Activated CD4-positive, alpha-beta T cell treated with anti-CD3 and anti-CD28 coated beads, Interleukin-2, Interleukin-4, amounts not matched to agents 100 ng/mL and 50 ng/mL, durations not matched to agents 16 hours and 8 hours (primary cell): ENCODE data around the gene RHOU.
"Not testable (repeated sequence)": the region's sequence is repeated elsewhere in the genome, so short reads cannot be mapped to it uniquely, and the experiment has no call there.

ENCODE experiments used
- DNase-seq: peaks from one replicate; pipeline ENCODE4 v3.0.0-alpha.2; 2020; ENCODE audit warnings: low spot score

The RHOU gene

GRCh38 chr1:228734881-228735801 lies at the start of gene RHOU:
TSS of gene RHOU (plus strand) at chr1:228735479. CDS start at chr1:228735743, 264 bp downstream.
- peak; percentile 66 for DNase-seq

GRCh38 chr1:228687587-228687986 lies 47.7 kb upstream of the RHOU start:
- DNase-seq = no peak

GRCh38 chr1:228689255-228689654 lies 46.0 kb upstream of the RHOU start:
- DNase-seq = no peak

GRCh38 chr1:228691211-228691610 lies 44.1 kb upstream of the RHOU start:
- DNase-seq = no peak

GRCh38 chr1:228691926-228692325 lies 43.4 kb upstream of the RHOU start:
- peak; percentile 47 for DNase-seq

- not testable (repeated sequence) for DNase-seq
Measured at GRCh38 chr1:228694447-228694846, 40.8 kb upstream of the RHOU start.

- peak; percentile 15 for DNase-seq
Measured at GRCh38 chr1:228695015-228695955, 40.0 kb upstream of the RHOU start.

- DNase-seq = no peak
Measured at GRCh38 chr1:228697207-228698016, 37.9 kb upstream of the RHOU start.

- DNase-seq = peak; percentile 3
Measured at GRCh38 chr1:228698017-228698329, 37.3 kb upstream of the RHOU start.

GRCh38 chr1:228702433-228702832 lies 32.8 kb upstream of the RHOU start:
- DNase-seq = no peak

- no peak for DNase-seq
Measured at GRCh38 chr1:228706305-228706704, 29.0 kb upstream of the RHOU start.

GRCh38 chr1:228717081-228717480 lies 18.2 kb upstream of the RHOU start:
- no peak for DNase-seq

- DNase-seq = no peak
Measured at GRCh38 chr1:228721407-228721806, 13.9 kb upstream of the RHOU start.

GRCh38 chr1:228723287-228723686 lies 12.0 kb upstream of the RHOU start:
- DNase-seq = no peak

- no peak for DNase-seq
Measured at GRCh38 chr1:228723921-228724320, 11.4 kb upstream of the RHOU start.

- DNase-seq = no peak
Measured at GRCh38 chr1:228725178-228725577, 10.1 kb upstream of the RHOU start.

GRCh38 chr1:228727681-228728171 lies 7.6 kb upstream of the RHOU start:
- DNase-seq = no peak

- DNase-seq = no peak
Measured at GRCh38 chr1:228732426-228732825, 2.9 kb upstream of the RHOU start.

GRCh38 chr1:228733576-228733975 lies 1.7 kb upstream of the RHOU start:
- no peak for DNase-seq

GRCh38 chr1:228735871-228736586 lies 750 bp downstream of the RHOU start:
- no peak for DNase-seq

- DNase-seq = no peak
Measured at GRCh38 chr1:228736844-228737445, 1.7 kb downstream of the RHOU start.
